22Rv1 (cell line): ENCODE measurements around the gene OAT.

Experiments used
- CTCF ChIP-seq: fragments of 450-650 bp; IDR thresholded peaks from 2 replicates; pipeline ENCODE4 v1.5.1; 2017; ENCODE audit warnings: mild to moderate bottlenecking
- ZFX ChIP-seq: fragments of 450-650 bp; IDR thresholded peaks from 2 replicates; pipeline ENCODE4 v1.6.1; 2017; ENCODE audit warnings: antibody characterized with exemption, borderline replicate concordance

DNA sequence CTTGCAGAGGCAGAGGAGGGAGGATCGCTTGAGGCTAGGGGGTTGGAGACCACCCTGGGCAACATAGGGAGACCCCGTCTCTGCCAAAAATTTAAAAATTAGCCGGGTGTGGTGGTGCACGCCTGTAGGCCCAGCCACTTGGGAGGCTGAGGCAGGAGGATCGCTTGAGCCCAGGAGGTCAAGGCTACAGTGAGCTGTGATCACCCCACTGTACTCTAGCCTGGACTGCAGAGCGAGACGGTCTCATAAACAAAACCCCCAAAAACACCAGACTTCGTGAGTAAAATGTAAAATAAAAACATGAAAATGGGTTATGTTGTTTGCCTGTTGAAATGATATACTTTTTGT, 43.6 kb upstream of the OAT start:
- no peak for TF ChIP-seq CTCF
- no peak for TF ChIP-seq ZFX
